GM21360 (cell line): ENCODE measurements around the gene RASSF7.
A peak's percentile ranks its signal among the peaks of the same experiment; 100 is the strongest.

Source experiments
- ATAC-seq: cut with Tn5 transposase; IDR thresholded peaks from one replicate; pipeline ENCODE4 v1.9.1; 2021; ENCODE audit warnings: mild to moderate bottlenecking, moderate library complexity; ENCODE audit not compliant: unreplicated experiment

Gene RASSF7

DNA sequence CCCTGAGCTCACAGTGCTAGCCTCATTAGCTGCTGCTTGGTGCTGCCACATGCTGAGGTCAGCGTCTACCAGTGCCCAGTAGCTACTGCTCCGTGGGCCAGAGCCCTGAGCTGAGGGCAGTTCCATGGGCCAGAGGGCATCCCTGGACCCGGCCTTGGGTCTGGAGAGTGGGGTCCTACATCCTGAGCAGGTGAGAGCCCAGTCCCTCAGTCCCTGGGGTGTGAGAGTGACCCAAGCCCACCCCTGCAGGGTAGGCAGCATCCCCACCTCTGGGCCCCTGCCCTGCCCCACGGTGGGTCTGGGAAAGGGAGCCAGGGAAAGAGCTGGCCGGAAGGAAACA, 10.1 kb upstream of the RASSF7 start:
- no peak for ATAC-seq

DNA sequence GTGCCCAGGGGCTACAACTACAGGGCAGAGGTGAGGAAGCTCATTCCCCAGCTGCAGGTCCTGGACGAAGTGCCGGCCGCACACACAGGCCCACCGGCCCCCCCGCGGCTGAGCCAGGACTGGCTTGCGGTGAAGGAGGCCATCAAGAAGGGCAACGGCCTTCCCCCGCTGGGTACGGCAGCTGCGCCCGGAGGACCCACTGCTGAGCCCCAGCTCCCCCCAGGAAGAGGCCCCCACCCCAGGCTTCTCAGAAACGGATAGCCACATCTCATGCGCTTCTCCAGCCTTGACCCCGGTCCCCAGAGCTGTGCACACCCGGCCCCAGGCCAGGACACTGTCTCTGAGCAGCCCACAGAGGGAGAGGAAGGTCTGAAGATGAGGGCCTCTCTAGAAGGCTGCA, 9.6 kb upstream of the RASSF7 start:
- no peak for ATAC-seq

DNA sequence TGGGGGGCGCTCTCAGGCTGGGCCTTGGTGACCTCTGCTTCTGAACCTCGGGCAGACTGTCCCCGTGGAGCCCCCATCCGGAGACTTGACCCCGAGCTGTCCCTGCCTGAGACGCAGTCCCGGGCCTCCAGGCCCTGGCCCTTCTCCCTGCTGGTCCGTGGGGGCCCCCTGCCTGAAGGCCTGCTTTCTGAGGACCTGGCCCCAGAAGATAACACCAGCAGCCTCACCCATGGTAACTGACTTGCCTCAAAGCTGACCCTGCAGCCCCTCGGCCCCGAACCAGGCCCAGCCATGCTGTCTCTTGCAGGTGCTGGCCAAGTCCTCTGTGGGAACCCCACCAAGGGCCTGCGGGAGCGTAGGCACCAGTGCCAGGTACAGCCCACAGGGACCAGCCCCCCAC, 9.2 kb upstream of the RASSF7 start:
- ATAC-seq = no peak

DNA sequence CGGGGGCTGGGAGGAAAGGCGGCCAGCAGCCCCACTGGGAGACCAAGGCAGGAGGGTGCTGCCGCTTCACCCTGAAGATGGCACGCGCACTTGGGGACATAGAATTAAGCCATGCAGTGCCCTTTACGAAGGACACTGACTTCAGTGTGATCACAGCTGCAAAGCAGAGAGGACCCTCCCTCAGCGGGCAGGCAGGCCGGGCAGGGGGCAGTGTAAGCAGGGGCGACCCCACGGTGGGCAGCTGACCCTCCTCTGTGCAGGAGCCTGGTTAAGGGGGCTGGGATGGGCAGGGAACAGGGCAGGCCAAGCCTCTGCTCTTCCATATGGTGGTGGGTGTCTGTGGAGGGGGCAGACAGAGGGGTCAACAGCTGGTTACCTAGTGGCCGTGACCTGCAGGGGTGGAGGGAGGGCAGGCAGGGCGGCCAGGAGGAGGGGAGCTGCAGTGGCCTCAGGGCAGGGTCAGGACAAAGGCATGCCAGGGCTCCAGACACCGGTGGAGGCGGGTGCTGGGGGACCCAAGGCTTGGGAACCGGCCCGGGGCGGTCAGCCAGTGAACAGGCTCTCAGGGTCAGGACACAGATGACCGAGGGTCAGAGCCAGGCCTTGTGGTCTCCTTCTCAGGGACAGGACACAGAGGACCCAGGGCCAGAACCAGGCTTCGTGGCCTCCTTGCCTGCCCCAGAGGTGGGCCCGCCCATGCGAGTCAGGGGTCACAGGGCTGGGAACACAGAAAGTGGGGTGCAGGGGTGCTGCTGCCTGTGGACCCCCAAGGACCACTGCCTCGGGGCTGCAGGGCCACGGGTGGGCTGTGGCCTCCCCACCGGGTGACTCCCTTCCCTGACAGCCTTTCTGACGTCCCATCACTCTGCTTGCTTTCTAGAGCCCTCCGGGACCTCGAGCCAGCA, 7.4 kb upstream of the RASSF7 start:
- no peak for ATAC-seq

DNA sequence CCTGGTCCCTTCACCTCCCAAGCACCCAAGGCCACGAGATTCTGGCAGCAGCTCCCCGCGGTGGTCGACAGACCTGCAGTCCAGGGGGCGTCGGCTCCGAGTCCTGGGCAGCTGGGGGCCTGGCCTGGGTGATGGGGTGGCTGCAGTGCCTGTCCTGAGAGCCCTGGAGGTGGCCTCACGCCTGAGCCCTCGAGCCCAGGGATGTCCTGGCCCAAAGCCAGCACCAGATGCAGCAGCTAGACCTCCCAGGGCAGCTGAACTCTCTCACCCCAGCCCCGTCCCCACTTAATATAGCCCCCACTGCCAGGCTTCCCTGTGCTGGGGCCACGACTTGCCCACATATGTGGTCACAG, 6.8 kb upstream of the RASSF7 start:
- ATAC-seq = no peak

DNA sequence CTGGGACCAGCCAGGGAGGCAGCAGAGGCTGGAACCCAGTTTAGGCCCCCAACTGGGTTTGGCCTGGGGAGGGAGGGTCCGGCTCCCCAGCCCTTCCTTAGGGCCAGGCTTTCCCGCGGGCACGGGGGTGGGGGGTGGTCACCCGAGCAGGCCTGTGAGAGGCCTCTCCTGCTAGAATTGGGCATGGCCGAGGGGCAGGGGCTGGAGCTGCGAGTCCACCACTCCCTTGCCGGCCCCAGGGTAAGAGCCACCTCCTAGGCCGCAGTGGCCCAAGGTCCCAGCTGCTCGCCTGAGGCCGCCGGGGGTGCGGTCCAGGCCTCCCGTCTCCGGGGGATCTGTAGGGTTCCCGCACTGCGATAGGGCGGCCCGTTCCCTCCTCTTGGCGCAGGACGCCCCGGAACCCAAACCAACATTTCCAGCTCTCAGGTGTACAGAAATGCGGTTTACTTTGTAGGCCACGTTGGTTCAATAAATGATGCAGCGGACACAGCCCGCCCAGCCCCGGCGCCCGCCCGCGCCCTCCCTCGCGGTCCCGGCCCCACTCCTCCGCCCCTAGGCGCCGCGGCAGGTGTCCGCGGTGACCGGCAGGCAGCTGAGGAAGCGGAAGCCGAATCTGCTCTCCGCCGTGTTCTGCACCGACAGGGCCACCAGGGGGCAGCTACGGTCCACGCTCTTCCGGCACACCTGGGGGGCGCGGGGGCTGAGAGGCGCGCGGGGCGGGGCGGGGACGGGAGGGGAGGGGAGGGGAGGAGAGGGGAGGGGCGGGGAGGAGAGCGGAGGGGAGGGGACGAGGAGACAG, 6.1 kb upstream of the RASSF7 start:
- no peak for ATAC-seq

DNA sequence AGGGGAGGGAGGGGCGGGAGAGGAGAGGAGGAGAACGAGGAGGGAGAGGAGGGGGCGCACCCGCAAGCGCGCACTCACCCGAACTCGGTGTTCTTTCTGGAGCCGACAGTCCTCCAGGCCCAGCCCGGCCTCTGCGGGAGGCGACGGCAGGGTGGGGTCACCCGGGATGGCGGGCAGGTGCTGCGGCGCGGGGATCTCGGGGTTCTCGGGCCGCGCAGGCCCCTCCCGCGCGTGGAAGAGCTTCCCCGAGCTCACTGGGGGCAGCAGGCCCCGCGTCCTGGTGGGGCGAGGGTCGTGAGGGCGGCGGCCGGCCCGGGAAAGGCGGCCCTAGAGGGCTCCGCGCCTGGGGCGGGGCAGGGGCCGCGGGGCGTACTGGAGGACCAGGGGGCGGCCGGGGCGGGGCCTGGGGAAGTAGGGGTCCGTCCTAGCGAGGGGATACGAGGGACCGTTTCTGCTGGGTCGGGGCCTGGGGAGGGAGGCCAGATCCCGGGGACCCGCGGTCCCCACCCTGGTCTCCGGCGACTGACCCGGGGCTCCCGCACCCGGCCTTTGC, 5.5 kb upstream of the RASSF7 start:
- ATAC-seq = no peak

DNA sequence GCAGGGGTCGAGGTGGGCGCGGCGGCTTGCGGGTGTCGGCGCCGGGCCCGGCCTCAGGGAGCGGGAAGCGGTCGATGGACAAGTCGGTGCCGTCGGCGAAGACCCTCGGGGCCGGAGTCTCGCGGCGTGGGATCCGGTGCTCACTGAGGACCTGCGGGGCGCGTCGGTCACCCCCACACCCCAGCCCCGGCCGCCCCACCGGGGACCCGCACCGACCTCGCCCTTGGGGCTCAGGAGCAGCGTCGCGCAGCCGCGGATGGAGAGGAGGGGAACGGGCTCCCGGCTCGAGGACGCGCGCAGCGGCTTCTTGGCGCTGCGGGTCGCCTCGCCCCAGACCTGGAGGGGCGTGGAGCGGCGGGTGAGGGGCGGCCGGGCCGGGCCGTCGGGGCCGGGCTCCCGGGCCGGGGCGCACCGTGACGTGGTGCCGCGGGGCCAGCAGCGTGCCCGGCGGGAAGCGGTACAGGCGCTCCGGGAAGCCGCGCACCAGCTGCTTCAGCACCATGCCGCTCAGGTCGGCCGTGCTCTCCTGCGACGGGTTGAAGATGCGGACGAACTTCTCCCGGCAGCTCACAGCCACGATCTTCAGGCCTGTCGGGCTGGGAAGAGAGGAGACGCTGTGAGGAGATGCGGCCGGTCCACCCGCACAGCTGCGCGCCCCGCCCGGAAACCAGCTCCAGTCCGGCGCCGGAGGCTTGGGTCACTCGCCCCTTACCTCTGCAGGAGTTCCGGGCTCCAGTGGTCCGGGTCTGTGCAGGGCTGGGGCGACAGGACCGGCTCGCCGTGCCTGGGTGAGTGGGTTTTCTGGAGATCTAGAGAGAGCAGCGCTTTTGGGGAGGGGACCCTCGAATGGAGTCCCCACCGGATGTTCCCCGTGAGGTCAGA, 4.7 kb upstream of the RASSF7 start:
- no peak for ATAC-seq

DNA sequence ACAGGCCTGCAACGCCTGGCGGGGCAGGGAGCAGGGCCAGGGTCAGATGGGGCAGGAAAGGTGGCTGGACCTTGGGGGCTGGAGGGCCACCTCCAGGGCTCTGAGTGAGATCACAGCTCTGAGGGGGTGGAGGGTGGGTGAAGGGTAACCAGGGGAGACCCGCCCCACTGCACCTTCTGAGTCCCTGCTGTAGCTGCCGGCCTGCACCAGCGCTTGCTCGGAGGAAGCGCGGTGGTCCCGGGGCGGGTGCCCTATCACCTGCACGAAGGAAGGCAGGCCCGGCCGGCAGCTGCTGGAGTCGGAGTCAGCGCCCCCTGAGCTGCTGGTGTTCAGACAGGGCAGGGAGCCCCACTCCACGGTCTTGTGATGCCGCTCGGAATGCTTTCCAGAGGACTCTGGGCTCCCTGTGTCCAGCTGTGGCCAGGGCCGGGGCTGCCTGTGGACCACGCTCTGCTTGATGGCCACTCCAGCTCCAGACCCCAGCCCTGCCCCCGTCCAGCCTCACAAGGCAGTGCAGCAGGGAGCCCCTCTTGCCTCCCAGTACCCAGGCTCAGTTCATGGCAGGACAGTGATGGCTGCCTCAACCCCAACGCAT, 4.0 kb upstream of the RASSF7 start:
- ATAC-seq = no peak

DNA sequence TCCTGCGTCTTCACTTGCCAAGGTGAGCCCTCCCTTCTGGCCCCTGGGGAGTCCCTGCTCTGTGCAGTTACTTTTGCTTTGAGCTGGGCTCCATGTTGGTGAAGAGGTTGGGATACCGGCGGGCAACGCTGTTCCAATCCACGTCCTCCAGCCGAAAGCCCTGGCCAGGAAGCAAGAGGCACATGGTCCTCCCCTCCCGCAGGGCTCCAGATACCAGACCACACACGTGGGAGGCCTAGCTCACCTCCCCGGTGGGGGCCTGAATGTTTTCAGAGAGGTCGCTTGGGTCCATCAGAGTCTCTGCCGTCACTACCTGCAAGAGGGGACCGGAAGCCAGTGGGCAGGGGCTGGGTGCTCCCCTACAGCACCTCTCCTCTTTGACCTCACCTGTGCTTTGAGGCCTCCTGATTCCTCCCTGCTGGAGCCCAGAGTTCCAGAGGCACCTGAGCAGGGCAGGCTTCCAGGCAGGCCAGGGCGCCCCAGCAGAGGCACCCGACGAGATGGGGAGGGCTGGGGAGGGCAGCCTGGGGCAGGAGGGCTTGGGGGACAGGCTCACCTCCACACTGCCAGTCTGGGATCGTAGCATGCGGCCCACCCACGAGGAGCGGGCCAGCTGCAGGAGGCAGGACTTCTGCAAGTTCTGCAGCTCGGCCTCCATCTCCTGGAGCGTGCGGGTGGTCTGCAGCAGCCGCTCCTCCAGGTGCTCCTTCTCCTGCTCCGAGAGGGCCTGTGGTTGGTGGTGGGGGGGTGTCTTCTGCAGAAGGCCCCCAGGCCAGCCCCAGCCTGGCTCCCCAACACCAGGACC, 3.2 kb upstream of the RASSF7 start:
- no peak for ATAC-seq

DNA sequence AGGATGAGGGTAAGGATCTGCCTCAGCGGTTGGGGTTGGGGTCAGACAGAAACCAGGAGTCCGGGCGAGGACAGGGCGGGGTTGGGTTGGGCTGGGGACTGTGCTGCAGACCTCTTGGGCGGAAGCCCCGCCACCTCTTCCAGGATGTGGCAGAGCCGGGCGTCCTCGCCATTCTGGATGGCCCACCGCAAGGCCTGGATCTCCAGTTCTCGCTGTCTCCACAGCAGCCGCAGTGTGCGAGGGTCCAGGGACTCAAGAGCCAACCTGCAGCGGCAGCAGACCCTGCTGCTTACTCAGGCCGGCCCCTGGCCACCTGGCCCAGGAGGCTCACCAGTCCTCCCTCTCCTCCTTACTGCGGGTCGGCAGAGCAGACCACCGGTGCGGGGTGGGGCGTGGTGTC, 2.3 kb upstream of the RASSF7 start:
- ATAC-seq = no peak

DNA sequence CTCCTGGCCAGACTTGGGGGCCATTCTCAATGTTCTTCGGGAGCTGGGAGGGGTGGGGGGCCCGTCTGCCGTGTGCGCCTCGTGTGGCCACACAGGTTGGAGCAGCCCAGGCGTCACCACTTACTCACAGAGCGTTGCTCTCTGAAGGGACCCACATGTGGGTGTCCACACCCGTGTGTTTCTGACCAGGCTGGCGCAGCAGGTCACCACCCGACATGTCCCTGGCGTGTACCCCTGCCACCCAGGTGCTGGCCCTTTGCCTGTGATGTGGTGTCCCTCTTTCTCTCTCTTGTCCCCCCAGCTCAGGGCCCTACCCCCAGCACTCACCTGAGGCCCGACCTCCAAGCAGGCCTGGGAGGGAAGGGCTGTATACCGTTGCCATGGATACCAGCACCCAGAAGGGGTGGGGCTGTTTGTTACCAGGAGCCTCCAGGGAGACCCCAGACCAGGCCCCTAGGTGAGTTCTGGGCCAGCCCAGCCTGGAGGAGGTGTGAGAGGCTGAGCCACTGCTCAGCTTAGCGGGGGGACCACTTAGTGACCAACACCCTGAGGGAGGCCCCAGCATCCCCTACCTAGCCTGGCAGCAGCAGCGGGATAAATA, 1.6 kb upstream of the RASSF7 start:
- ATAC-seq = no peak

DNA sequence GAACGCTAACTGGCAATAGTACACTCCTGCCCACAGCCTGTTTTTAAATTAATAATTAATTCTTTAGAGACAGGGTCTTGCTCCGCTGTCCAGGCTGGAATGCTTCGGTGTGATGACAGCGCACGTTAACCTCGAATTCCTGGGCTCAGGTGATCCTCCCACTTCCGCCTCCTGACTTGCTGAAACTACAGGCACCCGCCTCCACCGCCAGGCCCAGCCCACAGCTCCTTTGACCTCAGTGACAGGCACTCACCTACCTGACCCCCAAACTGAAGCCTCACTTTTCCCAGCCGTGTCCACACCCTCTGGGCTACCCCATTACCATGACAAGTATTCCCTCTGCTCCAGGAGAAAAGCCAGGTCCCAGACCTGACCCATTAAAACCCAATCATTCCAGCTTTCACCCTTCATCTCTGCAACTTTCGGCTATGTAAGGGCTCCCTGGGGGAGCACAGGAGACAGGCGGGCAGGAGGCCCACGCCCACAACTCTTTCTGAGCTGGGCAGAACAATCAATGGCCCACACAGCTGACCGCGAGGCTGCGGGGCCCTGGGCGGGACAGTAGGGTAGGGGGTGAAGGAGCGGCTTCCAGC, 962 bp upstream of the RASSF7 start:
- ATAC-seq = no peak

DNA sequence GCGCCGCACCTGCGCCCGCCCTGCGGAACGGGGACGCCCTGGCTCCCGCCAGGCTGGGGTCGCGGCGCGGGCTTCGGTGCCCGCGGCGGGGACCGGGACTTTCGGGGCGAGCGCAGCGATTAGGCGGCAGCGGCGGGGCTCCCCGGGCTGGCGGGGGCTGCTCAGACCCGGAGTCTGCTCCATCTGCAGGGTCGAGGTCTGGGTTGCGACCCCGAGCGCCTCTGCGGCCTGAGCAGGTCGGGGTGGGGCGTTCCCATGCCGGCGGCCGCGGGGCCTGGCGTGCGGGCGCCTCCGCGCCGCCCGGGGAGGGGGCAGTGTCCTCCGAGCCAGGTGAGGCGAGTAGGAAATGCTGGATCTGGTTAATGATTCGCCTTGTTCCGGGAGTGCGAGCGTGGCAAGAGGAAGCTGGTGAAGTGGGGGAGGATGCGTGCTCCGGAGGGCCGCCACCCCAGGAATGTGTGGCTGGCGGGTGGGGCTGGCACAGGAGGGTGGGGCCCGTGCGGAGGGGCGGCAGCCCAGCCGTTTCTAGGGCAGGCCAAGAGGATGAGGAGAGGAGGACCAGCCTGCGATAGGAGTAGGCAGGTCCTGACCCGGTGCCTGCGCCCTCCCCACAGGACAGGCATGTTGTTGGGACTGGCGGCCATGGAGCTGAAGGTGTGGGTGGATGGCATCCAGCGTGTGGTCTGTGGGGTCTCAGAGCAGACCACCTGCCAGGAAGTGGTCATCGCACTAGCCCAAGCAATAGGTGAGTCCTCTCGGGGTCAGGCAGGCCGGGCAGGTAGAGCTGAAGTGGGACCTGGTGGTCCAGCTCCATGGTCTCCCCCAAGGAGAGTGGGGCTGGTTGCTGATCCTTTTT, 606 bp downstream of the RASSF7 start:
- ATAC-seq = peak; percentile 12

DNA sequence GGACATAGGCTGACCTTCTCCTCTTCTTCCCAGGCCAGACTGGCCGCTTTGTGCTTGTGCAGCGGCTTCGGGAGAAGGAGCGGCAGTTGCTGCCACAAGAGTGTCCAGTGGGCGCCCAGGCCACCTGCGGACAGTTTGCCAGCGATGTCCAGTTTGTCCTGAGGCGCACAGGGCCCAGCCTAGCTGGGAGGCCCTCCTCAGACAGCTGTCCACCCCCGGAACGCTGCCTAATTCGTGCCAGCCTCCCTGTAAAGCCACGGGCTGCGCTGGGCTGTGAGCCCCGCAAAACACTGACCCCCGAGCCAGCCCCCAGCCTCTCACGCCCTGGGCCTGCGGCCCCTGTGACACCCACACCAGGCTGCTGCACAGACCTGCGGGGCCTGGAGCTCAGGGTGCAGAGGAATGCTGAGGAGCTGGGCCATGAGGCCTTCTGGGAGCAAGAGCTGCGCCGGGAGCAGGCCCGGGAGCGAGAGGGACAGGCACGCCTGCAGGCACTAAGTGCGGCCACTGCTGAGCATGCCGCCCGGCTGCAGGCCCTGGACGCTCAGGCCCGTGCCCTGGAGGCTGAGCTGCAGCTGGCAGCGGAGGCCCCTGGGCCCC, 1.4 kb downstream of the RASSF7 start:
- no peak for ATAC-seq

DNA sequence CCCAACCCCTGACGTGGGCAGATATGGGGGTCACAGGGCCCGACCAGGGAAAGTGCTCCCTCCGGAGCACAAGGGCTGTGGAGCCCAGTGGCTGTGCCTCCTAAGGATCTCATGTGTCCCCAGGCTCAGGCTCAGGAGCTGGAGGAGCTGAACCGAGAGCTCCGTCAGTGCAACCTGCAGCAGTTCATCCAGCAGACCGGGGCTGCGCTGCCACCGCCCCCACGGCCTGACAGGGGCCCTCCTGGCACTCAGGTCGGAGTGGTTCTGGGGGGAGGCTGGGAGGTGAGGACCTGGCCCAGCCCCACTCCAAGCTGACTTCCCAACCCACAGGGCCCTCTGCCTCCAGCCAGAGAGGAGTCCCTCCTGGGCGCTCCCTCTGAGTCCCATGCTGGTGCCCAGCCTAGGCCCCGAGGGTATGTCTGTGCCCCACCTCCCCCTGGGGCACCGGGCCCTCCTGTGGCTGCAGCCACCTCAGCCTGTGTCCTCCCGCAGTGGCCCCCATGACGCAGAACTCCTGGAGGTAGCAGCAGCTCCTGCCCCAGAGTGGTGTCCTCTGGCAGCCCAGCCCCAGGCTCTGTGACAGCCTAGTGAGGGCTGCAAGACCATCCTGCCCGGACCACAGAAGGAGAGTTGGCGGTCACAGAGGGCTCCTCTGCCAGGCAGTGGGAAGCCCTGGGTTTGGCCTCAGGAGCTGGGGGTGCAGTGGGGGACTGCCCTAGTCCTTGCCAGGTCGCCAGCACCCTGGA, 2.5 kb downstream of the RASSF7 start:
- ATAC-seq = no peak
